PFSK-1 (cell line): ENCODE data around the gene SERPINB13.
"Not testable (repeated sequence)": the region's sequence is repeated elsewhere in the genome, so short reads cannot be mapped to it uniquely, and the experiment has no call there.

ENCODE experiments used
- FOXP2 ChIP-seq: optimal IDR thresholded peaks from 2 replicates; pipeline ENCODE3; 2011; ENCODE audit warnings: borderline replicate concordance, control low read depth, inconsistent platforms; ENCODE audit not compliant: insufficient read depth; ENCODE audit errors: extremely low read length, extremely low read depth
- POLR2AphosphoS5 ChIP-seq: IDR thresholded peaks from 2 replicates; pipeline ENCODE4 v1.6.1; 2012; ENCODE audit warnings: low read depth, mild to moderate bottlenecking, control low read depth, low read length, moderate library complexity
- REST ChIP-seq, 2 experiments: IDR thresholded peaks; 2 replicates each; pipeline versions ENCODE4 v1.6.1 to v1.8.0; 2011 to 2012; ENCODE audit warnings: low read depth in 2 of 2, low read length in 2 of 2, control low read depth in 1 of 2, inconsistent platforms in 1 of 2, mild to moderate bottlenecking in 1 of 2, moderate library complexity in 1 of 2; ENCODE audit not compliant: insufficient read depth in 1 of 2
- SIN3A ChIP-seq: IDR thresholded peaks from 2 replicates; pipeline ENCODE4 v1.6.1; 2012; ENCODE audit warnings: mild to moderate bottlenecking, low read length, moderate library complexity, borderline replicate concordance; ENCODE audit not compliant: insufficient read depth
- TAF1 ChIP-seq: IDR thresholded peaks from 2 replicates; pipeline ENCODE4 v1.6.1; 2012; ENCODE audit warnings: low read length, control low read depth, borderline replicate concordance; ENCODE audit not compliant: insufficient read depth

Gene SERPINB13

DNA sequence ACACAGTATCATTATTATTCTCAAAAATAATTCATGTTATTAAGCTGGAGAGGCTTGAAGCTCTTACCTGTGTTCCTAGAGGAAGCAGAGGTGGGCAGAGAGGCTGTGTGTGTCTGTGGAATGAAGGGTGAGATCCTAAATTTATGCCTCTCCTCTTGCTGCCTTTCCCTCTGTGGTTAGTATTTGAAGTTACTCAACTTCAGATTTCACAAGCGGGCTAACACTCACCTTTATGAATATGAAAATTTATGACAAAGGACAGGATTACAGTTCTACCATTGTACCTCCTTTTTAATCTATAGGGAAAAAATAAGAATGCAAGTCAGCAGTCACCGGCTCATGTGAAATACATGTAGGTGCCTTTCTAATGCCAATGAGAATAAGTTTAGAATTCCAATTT, 57.0 kb downstream of the SERPINB13 start, which contains the start of gene SERPINB4:
SERPINB4 (minus strand) TSS at position 115 of the 400 bp plus-strand sequence. CDS start 679 bp downstream, outside the sequence.
- not testable (repeated sequence) for TF ChIP-seq SIN3A, TAF1, FOXP2

DNA sequence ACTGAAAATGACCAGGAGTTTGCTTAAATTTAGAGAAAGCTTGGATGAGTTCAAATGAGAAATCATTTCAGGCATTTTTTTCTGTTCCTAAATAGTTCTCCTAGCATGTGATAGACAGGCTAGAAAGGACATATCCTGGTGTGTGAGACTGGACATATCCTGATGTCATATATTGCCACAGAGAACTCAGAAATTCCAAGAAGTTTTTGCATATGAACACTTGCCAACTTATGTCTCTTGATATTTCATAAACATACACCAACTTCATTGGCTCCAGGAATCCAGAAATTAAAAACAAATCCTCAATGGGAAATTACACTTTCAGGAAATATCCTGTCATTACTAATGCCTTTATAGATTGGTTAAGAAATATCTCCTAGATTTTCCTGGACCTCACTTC, 59.8 kb downstream of the SERPINB13 start:
- no peak for TF ChIP-seq TAF1
- TF ChIP-seq FOXP2 = no peak
- TF ChIP-seq REST (IDR thresholded peaks at IDR 0.05; ENCODE audit: insufficient read depth in 1 of 2, low read depth in 2 of 2, low read length in 2 of 2) = no peak
- TF ChIP-seq SIN3A = no peak
- TF ChIP-seq POLR2AphosphoS5 = no peak

DNA sequence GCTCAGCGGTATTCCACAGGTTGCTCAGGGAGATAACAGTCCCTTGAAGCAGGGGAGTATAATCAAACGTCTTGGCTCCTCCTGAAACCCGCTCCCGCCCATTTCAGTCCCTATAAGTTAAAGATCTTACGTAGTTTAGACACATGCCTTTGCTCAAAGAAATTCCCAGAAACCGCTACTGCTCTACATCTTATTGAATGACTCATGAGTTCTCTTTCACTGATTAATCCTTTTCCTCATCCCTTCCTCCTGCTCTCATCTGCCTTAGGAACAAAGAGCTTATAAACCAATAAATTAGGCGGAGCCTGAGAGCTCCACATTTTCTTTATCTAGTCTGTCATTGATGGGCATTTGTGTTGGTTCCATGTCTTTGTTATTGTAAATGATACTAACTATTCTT, 61.1 kb downstream of the SERPINB13 start:
- no peak for TF ChIP-seq FOXP2
